DMS114 treated with DMSO at 0.1 percent for 48 hours (cell line): Measurements from ENCODE around the gene CLEC2B.
"Not testable (repeated sequence)": the region's sequence is repeated elsewhere in the genome, so short reads cannot be mapped to it uniquely, and the experiment has no call there.

Experiments used
- DNase-seq: peaks from one replicate; lab custom pipeline; 2025; ENCODE audit not compliant: unreplicated experiment; lab: John Stamatoyannopoulos, UW

Gene CLEC2B

DNA sequence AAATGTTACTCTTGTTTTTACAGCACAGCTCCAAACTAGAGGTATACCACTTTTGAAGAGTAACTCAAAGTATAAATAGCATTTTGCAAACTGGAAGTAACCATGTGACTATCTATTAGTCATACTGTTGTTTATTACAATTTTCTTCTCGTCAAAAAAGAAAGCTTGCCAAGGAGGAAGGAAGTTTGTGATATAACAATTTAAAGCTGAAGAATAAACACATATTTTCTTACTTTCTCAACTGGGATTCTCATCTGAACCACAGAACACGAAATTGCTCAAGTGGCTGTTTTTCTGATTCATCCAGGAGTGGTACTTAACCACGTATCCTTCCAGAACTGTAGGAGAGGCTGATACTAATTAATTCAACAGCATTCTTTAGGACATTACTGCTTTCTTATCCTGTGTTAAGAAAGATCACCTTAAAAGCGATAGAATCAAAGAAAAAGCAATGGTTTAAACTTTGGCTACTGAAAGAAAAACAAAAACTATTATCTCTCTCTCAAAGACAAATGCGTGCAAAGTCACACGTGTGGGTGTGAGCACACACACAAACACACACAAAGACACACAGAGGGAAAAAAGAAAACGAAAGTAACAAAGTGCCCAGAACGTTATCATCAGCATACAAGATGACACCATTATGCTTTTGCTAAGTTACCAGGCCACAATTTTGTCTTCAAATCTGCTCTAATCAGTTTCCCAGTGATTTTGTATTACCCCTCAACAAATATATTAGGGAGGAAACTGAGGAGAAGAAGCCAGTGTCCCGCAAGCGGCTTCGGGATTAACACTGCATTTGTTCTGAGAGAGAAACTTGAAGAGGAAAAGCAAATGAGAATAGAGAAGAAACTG, at the start of gene CLEC2B:
Gene CLEC2B (minus strand): TSS at position 48 of the 855 bp plus-strand sequence.
- no peak for DNase-seq

DNA sequence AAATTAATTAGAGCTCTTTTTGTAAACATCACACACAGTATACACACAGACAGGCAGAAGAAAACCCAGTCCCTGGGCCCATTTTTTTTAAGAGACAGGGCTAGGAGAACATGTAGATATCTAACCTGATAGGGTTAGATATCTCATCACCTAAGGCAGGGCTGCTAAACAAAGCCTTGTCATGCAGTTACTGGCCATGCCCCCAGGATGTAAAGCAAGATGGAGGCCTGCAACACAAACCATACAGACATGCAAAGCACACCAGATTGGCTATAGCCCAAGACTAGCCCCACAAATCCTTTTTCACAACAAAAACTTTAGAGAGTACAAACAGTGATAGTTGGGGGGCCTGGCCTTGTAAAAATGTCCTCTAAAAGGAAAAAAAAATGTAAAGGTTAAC, 42.6 kb upstream of the CLEC2B start:
- DNase-seq = no peak

- no peak for DNase-seq
Observed at GRCh38 chr12:9910716-9911421, 41.7 kb upstream of the CLEC2B start.

DNA sequence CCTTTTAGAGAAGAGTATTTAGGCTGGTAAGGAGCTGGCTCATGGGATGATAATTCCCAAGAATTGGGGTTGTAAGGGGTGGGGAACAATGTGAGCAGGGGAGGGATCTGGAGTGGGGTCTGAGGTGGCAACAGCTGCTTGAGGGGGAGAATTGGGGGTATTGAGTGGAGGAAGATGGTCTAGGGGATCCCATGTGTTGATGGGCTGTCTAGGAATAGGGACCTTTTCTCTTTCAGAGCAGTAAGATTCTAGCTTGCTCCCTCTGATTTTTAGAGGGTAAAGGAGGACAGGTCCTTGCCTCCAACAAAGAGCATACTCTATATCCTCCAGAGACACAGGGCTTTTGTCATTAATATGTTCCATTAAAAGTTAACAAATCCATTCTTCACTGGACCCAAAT, 40.6 kb upstream of the CLEC2B start:
- DNase-seq = no peak

DNA sequence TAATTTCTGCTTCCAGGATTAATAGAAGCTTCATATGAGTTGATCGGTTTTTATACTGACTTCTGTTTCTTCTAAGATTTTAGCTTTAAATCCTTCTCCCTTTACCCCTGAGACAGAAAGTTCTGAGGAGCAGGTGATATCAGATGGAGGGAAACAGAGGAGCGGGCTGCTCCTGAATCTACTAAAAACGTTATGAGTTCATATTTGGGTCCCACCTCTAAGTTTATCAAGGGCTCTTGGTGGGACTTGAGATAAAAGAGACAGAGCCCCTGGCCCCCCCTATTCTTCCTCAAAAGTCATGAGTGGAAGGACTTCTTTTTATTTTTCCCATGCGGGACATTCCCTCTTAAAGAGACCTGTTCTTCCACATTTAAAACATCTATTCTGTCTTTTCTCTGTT, 39.2 kb upstream of the CLEC2B start:
- DNase-seq = no peak

DNA sequence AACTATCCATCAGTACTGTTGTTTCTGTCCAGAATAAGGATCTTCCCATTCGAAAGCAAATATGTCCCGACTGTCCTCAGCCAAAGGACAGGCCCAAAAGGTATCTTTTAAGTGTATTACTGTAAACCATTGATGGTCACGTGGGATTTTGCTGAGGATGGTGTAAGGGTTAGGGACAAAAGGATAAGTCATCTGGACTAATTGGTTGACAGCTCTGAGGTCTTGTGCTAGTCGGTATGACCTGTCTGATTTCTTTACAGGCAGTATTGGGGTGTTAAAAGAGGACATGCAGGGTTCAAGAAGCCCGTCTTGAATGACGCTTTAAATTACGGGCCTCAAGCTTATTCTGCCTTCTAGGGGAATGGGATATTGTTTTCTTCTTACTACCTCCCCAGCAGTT, 38.6 kb upstream of the CLEC2B start:
- no peak for DNase-seq

- DNase-seq = no peak
Observed at GRCh38 chr12:9906873-9907272, 37.7 kb upstream of the CLEC2B start.

- no peak for DNase-seq
Observed at GRCh38 chr12:9902539-9903228, 33.5 kb upstream of the CLEC2B start.

- DNase-seq = no peak
Observed at GRCh38 chr12:9900930-9901329, 31.8 kb upstream of the CLEC2B start.

- no peak for DNase-seq
Observed at GRCh38 chr12:9899209-9899608, 30.1 kb upstream of the CLEC2B start.

DNA sequence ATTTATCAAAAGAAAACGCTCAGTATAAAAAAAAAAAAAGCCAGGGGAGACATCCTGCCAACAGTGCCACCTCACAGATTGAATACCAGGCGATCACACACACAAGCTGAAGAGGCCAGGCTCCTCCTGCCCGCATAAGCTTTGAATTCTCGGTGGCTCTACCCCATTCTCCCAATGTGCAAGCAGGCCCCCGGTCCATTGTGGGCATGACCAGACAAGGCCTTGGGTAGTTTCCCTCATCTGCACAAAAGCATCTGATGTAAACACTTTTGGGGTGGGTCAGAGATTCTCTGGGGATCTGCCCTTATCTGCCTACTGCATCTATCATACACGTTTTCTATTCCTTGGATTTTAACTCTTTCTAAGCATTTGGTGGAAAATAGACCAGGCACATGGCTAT, 28.4 kb upstream of the CLEC2B start:
- no peak for DNase-seq

DNA sequence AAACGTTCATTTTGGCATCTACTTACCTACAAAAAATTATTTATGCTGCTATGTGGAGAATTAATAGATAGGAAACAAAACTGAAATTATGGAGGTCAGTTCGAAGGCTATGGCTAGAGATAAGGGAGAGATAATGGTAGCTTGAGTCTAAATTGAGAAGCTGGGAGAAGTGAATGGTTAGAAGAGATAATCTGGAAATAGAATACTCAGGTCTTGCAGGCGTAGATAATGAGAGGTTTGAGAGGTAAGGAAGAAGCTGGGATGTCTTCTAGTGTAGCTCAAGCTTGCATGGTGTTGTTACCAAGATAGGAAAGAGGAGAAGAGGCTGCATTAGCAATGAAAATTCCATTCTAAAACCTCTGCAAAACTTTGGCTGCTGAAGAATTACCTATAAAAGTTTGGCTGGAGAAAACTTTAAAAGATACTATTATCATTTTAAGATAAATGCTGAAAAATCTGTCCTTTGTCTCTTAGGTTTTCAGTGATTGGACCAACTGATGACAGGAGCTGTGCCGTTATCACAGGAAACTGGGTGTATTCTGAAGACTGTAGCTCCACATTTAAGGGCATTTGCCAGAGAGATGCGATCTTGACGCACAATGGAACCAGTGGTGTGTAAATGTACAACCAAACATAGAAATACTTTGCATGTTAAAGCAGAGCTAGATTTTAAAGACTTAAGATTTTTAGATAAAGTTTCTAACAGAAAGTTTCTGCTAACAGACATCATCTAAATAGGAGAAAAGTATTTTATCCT, 26.2 kb upstream of the CLEC2B start:
- DNase-seq = no peak

DNA sequence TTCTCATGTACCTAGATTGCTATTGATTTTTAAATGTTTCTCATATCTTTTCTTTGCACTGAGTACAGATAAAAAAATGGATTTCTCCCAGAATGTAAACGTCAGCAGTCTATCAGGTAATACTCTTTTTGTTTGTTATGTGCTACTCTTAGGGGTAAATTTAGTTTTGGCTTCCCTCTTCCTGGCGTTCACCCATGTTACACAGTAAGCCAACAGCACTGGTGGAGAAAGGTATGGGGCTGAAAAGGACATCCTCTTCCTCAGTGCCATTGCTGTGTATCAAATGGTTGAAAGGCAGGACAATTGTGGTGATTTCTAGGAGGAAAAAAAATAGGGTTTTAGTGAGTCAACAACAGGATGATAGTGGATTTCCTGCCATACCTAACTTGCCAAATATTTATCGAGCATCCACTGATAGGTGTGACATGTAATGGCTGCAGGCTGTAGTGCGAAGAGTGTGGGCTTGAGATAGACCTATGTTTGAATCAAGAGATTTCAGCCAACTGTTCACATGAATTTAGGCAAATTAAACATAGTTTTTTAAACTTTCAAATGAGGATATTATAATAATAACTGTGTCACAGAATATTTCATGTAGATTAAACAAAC, 19.6 kb upstream of the CLEC2B start:
- no peak for DNase-seq

- DNase-seq = no peak
Observed at GRCh38 chr12:9883175-9883574, 14.0 kb upstream of the CLEC2B start.

DNA sequence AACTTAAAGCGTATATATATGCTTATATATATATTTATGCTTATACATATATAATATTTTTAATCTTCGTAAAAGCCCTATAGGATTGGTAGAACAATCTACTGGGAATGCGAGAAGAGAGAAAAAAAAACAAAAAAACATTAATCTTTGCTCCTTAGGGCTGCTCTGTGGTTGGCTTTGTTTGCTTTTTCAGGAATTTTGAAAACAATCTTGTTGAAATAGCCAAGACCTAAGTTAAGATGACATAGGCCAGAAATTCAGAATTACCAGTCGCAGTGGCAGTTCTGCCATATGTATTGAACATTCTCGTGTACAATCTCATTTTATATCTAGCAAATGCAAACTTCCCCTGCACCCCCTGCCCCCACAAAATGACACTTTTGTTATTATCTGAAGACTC, 12.8 kb upstream of the CLEC2B start:
- DNase-seq = no peak

- no peak for DNase-seq
Observed at GRCh38 chr12:9881246-9881645, 12.1 kb upstream of the CLEC2B start, which contains the start of gene KLRF2. Gene KLRF2 (plus strand): TSS chr12:9881489. CDS start chr12:9881596, 107 bp downstream.

DNA sequence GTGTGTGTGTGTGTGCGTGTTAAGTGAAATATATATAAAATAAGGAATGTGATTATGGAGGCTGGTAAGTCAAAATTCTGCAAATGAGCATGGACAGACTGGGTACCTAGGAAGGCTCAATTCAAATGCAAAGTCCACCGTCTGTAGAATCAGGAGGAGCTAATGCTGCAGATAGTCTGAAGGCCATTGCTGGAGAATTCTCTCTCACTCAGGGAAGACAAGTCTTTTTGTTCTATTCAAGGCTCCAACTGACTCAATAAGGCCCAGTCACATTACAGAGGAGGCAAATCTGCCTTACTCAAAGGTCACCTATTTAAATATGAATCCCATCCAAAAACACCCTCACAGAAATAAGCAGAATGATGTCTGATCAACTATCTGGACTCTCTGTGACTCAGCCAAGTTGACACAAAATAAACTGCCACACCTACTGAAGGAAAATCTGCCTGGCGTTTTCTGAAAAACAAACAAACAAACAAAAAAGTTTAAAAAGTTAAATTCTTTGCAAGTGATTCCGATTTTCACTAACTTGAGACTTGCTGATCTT, 11.5 kb upstream of the CLEC2B start:
- DNase-seq = no peak

DNA sequence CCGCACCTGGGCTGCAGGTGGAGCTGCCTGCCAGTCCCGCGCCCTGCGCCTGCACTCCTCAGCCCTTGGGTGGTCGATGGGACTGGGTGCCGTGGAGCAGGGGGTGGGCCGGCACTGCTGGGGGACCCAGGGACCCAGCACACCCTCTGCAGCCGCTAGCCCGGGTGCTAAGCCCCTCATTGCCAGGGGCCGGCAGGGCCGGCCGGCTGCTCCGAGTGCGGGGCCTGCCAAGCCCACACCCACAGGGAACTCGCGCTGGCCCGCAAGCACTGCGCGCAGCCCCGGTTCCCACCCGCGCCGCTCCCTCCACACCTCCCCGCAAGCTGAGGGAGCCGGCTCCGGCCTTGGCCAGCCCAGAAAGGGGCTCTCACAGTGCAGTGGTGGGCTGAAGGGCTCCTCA, 7.0 kb upstream of the CLEC2B start:
- DNase-seq = not testable (repeated sequence)

- no peak for DNase-seq
Observed at GRCh38 chr12:9872742-9873141, 3.6 kb upstream of the CLEC2B start.

DNA sequence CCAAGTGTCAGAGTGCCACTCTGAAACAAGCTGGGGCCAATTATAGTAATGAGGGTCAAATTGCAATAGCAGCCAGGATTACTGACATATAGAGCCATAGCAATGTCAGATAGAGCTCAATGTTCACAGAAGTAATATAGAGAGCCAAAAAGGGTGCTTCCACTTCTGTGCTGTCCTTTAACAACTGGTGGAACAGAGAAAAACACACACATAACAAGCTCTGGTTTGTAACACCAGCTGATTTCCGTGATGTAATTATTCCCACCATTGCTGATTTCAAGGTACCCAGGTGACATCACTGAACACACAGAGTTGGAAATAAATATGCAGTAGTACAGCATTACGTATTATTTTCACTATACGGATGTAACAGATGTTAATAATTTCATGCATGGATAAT, 3.0 kb upstream of the CLEC2B start:
- DNase-seq = no peak
